Liver (tissue), 9 donors: ENCODE data around the gene NTN5. TPM values are rescaled to one million over a fixed set of nuclear protein-coding genes. Genes with fewer than 3 reads are reported as not detected.

Experiments
- DNase-seq: peaks from one replicate; pipeline ENCODE4 v3.0.0-alpha.2; 2017; ENCODE audit warnings: low spot score
- H3K27ac ChIP-seq, 2 donors: one replicate each; pipeline ENCODE4 v1.7.0; 2013; ENCODE audit warnings: inconsistent platforms in 2 of 2, low read length in 2 of 2, control low read depth in 1 of 2, low read depth in 1 of 2, mild to moderate bottlenecking in 1 of 2
- H3K27me3 ChIP-seq, 4 donors: one replicate each; pipeline versions ENCODE4 v1.6.1 to v1.7.0; 2013; ENCODE audit warnings: low read length in 3 of 4, inconsistent platforms in 1 of 4, mild to moderate bottlenecking in 1 of 4, moderate library complexity in 1 of 4; ENCODE audit not compliant: control insufficient read depth in 4 of 4, insufficient read depth in 4 of 4
- H3K36me3 ChIP-seq, 4 donors: one replicate each; pipeline versions ENCODE4 v1.6.1 to v1.7.0; 2013; ENCODE audit warnings: low read length in 3 of 4, mild to moderate bottlenecking in 3 of 4, low read depth in 1 of 4, moderate library complexity in 1 of 4; ENCODE audit not compliant: control insufficient read depth in 4 of 4, insufficient read depth in 3 of 4
- H3K4me1 ChIP-seq, 4 donors: one replicate each; pipeline versions ENCODE4 v1.6.1 to v1.7.0; 2013; ENCODE audit warnings: low read length in 3 of 4, mild to moderate bottlenecking in 3 of 4, moderate library complexity in 1 of 4; ENCODE audit not compliant: control insufficient read depth in 4 of 4, insufficient read depth in 4 of 4
- H3K4me3 ChIP-seq, 3 donors: one replicate each; pipeline versions ENCODE4 v1.6.1 to v1.7.0; 2013; ENCODE audit warnings: low read length in 3 of 3, control low read depth in 1 of 3, low read depth in 1 of 3, mild to moderate bottlenecking in 1 of 3
- H3K9ac ChIP-seq, 2 donors: one replicate each; pipeline ENCODE4 v1.7.0; 2013; ENCODE audit warnings: low read length in 2 of 2, mild to moderate bottlenecking in 2 of 2, moderate library complexity in 2 of 2, control low read depth in 1 of 2, low read depth in 1 of 2
- H3K9me3 ChIP-seq, 4 donors: one replicate each; pipeline versions ENCODE4 v1.6.1 to v1.7.0; 2013; ENCODE audit warnings: low read length in 3 of 4; ENCODE audit not compliant: control insufficient read depth in 4 of 4
- EGR1 ChIP-seq, 2 donors: IDR thresholded peaks; 2 replicates each; pipeline ENCODE4 v1.6.1; 2016 to 2018; ENCODE audit warnings: antibody characterized with exemption in 2 of 2, low read depth in 2 of 2
- FOXA1 ChIP-seq: IDR thresholded peaks from 2 replicates; pipeline ENCODE4 v1.6.1; 2016; ENCODE audit warnings: antibody characterized with exemption
- FOXA2 ChIP-seq: IDR thresholded peaks from 2 replicates; pipeline ENCODE4 v1.6.1; 2016; ENCODE audit warnings: antibody characterized with exemption
- GABPA ChIP-seq, 2 donors: IDR thresholded peaks in 1 of 2; conservative IDR thresholded peaks in 1 of 2; 2 replicates each; pipeline ENCODE4 v1.6.1; 2016; ENCODE audit warnings: antibody characterized with exemption in 2 of 2, mild to moderate bottlenecking in 1 of 2, moderate library complexity in 1 of 2
- JUND ChIP-seq, 2 donors: IDR thresholded peaks; 2 replicates each; pipeline ENCODE4 v1.6.1; 2016; ENCODE audit warnings: antibody characterized with exemption in 2 of 2
- RAD21 ChIP-seq, 2 donors: IDR thresholded peaks; 2 replicates each; pipeline ENCODE4 v1.6.1; 2016; ENCODE audit warnings: antibody characterized with exemption in 2 of 2, mild to moderate bottlenecking in 2 of 2
- SP1 ChIP-seq: IDR thresholded peaks from 2 replicates; pipeline ENCODE4 v1.6.1; 2018; ENCODE audit warnings: antibody characterized with exemption, mild to moderate bottlenecking
- YY1 ChIP-seq: IDR thresholded peaks from 2 replicates; pipeline ENCODE4 v1.6.1; 2016; ENCODE audit warnings: antibody characterized with exemption, mild to moderate bottlenecking
- WGBS: extraction: QIAGEN DNeasy Blood & Tissue Kit; methylation state at CpG from one replicate; pipeline ENCODE4 v1.1.7; 2013; 5-methylcytosine and 5-hydroxymethylcytosine counted together
- polyA plus RNA-seq, 2 donors: library from polyadenylated mRNA; stranded (reverse) in 1 of 2; unstranded in 1 of 2; fragments of 200-250 nt in 1 of 2; fragments of >200 nt in 1 of 2; fragmentation: Nextera tagmentation in 1 of 2; extraction: Ambion mirVana in 1 of 2; gene quantifications; one replicate each; pipeline versions ENCODE4 v1.2.1 to v1.2.3, GENCODE V29; 2013 to 2015
- total RNA-seq, 2 donors: library from RNA; depleted of rRNA; stranded (reverse); fragments of >200 nt; gene quantifications; one replicate each; pipeline ENCODE4 v1.2.3, GENCODE V29; 2014
- TF ChIP-seq, protein P1 (sequence below): IDR thresholded peaks from 2 replicates; pipeline ENCODE4 v1.6.1; 2016; ENCODE audit warnings: antibody characterized with exemption, mild to moderate bottlenecking
- TF ChIP-seq, protein P2 (sequence below): IDR thresholded peaks from 2 replicates; pipeline ENCODE4 v1.6.1; 2016; ENCODE audit warnings: antibody characterized with exemption
- TF ChIP-seq, protein P3 (sequence below): IDR thresholded peaks from 2 replicates; pipeline ENCODE4 v1.6.1; 2016; ENCODE audit warnings: antibody characterized with exemption
- donor health status: healthy.
- donor health status: healthy.
- donor health status: healthy.
- donor health status: healthy.
- donor health status: healthy.

Gene NTN5
- total and polyA plus RNA-seq, 4 donors = 0.08 to 0.09 TPM; not detected in 2

DNA sequence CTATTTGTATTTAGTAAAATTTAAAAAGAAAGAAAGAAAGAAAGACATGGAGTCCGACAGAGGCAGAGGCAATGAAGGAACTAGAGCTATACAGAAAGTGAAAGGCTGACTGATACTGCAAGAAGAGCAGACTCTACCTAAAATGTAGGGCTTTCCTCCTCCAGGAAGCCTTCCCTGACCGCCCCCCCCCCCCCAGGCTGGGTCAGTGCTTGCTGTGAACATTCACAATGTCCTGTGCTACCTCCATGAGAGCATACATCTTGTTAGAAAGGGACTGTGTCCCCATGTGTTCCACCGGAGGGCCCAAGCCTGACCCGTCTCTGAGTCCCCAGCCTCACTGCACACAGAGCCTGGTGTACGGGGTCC, 21.2 kb downstream of the NTN5 start:
- H3K36me3 ChIP-seq = no peaks in the 10 kb centered on the region
- no peak overlapping the region for H3K9ac ChIP-seq
- no peak overlapping the region for H3K4me3 ChIP-seq
- H3K4me1 ChIP-seq = no peaks in the 10 kb centered on the region
- TF ChIP-seq SP1 (no peak), EGR1 (IDR thresholded peaks at IDR 0.05; ENCODE audit: low read depth in 2 of 2) (no peak), YY1 (no peak), FOXA1 (no peak)
- TF ChIP-seq, protein P1, sequence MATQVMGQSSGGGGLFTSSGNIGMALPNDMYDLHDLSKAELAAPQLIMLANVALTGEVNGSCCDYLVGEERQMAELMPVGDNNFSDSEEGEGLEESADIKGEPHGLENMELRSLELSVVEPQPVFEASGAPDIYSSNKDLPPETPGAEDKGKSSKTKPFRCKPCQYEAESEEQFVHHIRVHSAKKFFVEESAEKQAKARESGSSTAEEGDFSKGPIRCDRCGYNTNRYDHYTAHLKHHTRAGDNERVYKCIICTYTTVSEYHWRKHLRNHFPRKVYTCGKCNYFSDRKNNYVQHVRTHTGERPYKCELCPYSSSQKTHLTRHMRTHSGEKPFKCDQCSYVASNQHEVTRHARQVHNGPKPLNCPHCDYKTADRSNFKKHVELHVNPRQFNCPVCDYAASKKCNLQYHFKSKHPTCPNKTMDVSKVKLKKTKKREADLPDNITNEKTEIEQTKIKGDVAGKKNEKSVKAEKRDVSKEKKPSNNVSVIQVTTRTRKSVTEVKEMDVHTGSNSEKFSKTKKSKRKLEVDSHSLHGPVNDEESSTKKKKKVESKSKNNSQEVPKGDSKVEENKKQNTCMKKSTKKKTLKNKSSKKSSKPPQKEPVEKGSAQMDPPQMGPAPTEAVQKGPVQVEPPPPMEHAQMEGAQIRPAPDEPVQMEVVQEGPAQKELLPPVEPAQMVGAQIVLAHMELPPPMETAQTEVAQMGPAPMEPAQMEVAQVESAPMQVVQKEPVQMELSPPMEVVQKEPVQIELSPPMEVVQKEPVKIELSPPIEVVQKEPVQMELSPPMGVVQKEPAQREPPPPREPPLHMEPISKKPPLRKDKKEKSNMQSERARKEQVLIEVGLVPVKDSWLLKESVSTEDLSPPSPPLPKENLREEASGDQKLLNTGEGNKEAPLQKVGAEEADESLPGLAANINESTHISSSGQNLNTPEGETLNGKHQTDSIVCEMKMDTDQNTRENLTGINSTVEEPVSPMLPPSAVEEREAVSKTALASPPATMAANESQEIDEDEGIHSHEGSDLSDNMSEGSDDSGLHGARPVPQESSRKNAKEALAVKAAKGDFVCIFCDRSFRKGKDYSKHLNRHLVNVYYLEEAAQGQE = no peak
- DNase-seq = no peak
- H3K9me3 ChIP-seq = no peaks in the 10 kb centered on the region
- 93% methylated on average over 5 of the region's 5 CpGs for WGBS
- H3K27me3 ChIP-seq = no peaks in the 10 kb centered on the region
- H3K27ac ChIP-seq = no peak overlapping the region

DNA sequence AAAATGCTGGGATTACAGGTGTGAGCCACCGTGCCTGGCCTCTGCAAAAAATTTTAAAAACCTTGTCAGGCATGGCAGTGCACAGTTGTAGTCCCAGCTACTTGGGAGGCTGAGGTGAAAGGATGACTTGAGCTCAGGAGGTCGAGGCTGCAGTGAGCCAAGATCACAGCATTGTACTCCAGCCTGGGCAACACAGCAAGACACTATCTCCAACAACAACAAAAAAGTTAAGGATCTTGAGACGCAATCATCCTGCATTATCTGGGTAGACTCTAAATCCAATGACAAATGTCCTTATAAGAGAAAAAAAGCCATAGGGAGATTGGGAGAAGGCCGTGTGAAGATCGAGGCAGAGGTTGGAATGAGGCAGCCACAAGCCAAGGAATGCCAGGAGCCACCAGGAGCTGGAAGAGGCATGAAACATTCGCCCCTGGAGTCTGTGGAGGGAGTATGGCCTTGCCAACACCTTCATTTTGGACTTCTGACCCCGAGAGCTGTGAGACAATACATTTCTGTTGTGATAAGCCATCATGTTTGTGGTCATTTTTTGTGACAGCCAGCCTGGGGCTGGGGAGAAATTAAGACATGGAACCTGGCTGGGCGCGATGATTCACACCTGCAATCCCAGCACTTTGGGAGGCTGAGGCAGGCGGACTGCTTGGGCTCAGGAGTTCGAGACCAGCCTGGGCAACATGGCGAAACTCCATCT, 21.7 kb downstream of the NTN5 start:
- TF ChIP-seq JUND (IDR thresholded peaks at IDR 0.05) = no peak

DNA sequence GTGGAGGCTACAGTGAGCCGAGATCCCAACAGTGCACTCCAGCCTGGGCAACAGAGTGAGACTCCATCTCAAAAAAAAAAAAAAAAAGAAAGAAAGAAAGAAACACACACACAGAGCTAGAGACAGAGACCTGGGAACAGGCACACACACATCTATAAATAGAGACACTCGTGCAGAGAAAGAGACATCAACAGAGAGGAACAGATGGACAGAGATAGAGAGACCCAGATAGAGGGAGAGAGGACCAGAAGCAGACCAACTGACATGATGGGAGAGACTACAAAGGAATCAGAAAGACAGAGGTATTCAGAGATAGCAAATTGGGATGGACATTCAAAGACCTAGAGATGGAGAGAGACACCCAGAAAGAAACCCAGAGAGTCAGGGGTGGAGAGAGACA, 24.7 kb downstream of the NTN5 start:
- Histone ChIP-seq H3K36me3 (no peaks in the 10 kb centered on the region), H3K9me3 (no peaks in the 10 kb centered on the region), H3K9ac (no peak overlapping the region), H3K27me3 (no peaks in the 10 kb centered on the region), H3K27ac (no peak overlapping the region), H3K4me3 (no peak overlapping the region), H3K4me1 (peaks cover 2 to 21% (median 10%) of the 10 kb centered on the region in 4 donors)
- no peak for TF ChIP-seq RAD21 (IDR thresholded peaks at IDR 0.05)
- TF ChIP-seq YY1 = no peak
- TF ChIP-seq EGR1 (IDR thresholded peaks at IDR 0.05; ENCODE audit: low read depth in 2 of 2) = no peak
- no peak for TF ChIP-seq FOXA2
- TF ChIP-seq, protein P2, sequence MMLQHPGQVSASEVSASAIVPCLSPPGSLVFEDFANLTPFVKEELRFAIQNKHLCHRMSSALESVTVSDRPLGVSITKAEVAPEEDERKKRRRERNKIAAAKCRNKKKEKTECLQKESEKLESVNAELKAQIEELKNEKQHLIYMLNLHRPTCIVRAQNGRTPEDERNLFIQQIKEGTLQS = no peak
- TF ChIP-seq, protein P1 = no peak
- TF ChIP-seq, protein P3, sequence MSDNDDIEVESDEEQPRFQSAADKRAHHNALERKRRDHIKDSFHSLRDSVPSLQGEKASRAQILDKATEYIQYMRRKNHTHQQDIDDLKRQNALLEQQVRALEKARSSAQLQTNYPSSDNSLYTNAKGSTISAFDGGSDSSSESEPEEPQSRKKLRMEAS = no peak
- TF ChIP-seq GABPA (IDR thresholded peaks at IDR 0.05 in 1 of 2, conservative IDR thresholded peaks at IDR 0.05 in 1 of 2) = no peak
- WGBS = 73% methylated on average over 2 of the region's 2 CpGs
- no peak for DNase-seq

More for the DNA sequence above, 21.7 kb downstream of the NTN5 start:
- 93% methylated on average over 12 of the region's 12 CpGs for WGBS
- Histone ChIP-seq H3K27me3 (no peaks in the 10 kb centered on the region), H3K4me1 (peaks cover 0 to 5% (median under 1%) of the 10 kb centered on the region in 4 donors), H3K9me3 (no peaks in the 10 kb centered on the region), H3K27ac (no peak overlapping the region), H3K9ac (no peak overlapping the region), H3K36me3 (no peaks in the 10 kb centered on the region), H3K4me3 (no peak overlapping the region)
- no peak for DNase-seq
